ENCODE data around the gene SPTBN5. TPM values are rescaled to one million over a fixed set of nuclear protein-coding genes. Genes with fewer than 3 reads are reported as not detected.

The SPTBN5 gene
- polyA plus RNA-seq, 4 donors = 1.3 to 3.6 (median 2.6) TPM

GRCh38 chr15:41810651-41811431, 83.0 kb downstream of the SPTBN5 start:
- DNase-seq (ENCODE audit: low read depth in 4 of 4, low spot score in 3 of 4) = no peak

GRCh38 chr15:41809526-41810220, 84.2 kb downstream of the SPTBN5 start:
- no peak for DNase-seq (ENCODE audit: low read depth in 4 of 4, low spot score in 3 of 4)

- DNase-seq (ENCODE audit: low read depth in 4 of 4, low spot score in 3 of 4) = no peak
Measured at GRCh38 chr15:41809121-41809520, 84.7 kb downstream of the SPTBN5 start.

GRCh38 chr15:41806291-41807181, 87.3 kb downstream of the SPTBN5 start:
- no peak for DNase-seq (ENCODE audit: low read depth in 4 of 4, low spot score in 3 of 4)

- no peak for DNase-seq (ENCODE audit: low read depth in 4 of 4, low spot score in 3 of 4)
Measured at GRCh38 chr15:41805711-41806110, 88.1 kb downstream of the SPTBN5 start.

- DNase-seq (ENCODE audit: low read depth in 4 of 4, low spot score in 3 of 4) = no peak
Measured at GRCh38 chr15:41804916-41805666, 88.8 kb downstream of the SPTBN5 start.

GRCh38 chr15:41804361-41804760, 89.5 kb downstream of the SPTBN5 start:
- no peak for DNase-seq (ENCODE audit: low read depth in 4 of 4, low spot score in 3 of 4)

GRCh38 chr15:41801850-41802455, 91.9 kb downstream of the SPTBN5 start:
- no peak for DNase-seq (ENCODE audit: low read depth in 4 of 4, low spot score in 3 of 4)

GRCh38 chr15:41801185-41801584, 92.7 kb downstream of the SPTBN5 start:
- no peak for DNase-seq (ENCODE audit: low read depth in 4 of 4, low spot score in 3 of 4)

GRCh38 chr15:41799488-41799805, 94.4 kb downstream of the SPTBN5 start:
- DNase-seq (ENCODE audit: low read depth in 4 of 4, low spot score in 3 of 4) = no peak

GRCh38 chr15:41798607-41799487, 95.0 kb downstream of the SPTBN5 start:
- DNase-seq (ENCODE audit: low read depth in 4 of 4, low spot score in 3 of 4) = no peak

Other genes with a start within 250 kb of the SPTBN5 start
- 10 to 100 TPM; 26.8 to 37.2 (median 34.3) TPM for gene MGA, start 233.6 kb downstream of the SPTBN5 start, polyA plus RNA-seq (ENCODE audit: insufficient read length in 4 of 4)
- 10 to 100 TPM; 10.1 to 19.1 (median 14.0) TPM for gene MAPKBP1, start 119.6 kb downstream of the SPTBN5 start, polyA plus RNA-seq (ENCODE audit: insufficient read length in 4 of 4)
- 10 to 100 TPM in 3 of 4 donors, 1 to 10 TPM in 1; 9.1 to 13.3 (median 12.4) TPM for gene JMJD7, start 66.0 kb downstream of the SPTBN5 start, polyA plus RNA-seq (ENCODE audit: insufficient read length in 4 of 4)
- 10 to 100 TPM in 2 of 4 donors, 1 to 10 TPM in 2; 8.5 to 21.3 (median 10.3) TPM for gene PLA2G4B, start 55.2 kb downstream of the SPTBN5 start, polyA plus RNA-seq (ENCODE audit: insufficient read length in 4 of 4)
- gene EHD4, start 78.5 kb upstream of the SPTBN5 start, polyA plus RNA-seq (ENCODE audit: insufficient read length in 4 of 4) = 10 to 100 TPM in 3 of 4 donors, 1 to 10 TPM in 1; 8.7 to 20.5 (median 16.4) TPM
- gene PLA2G4E, start 127.0 kb upstream of the SPTBN5 start, polyA plus RNA-seq (ENCODE audit: insufficient read length in 4 of 4) = not detected
- gene PLA2G4D, start 200.5 kb upstream of the SPTBN5 start, polyA plus RNA-seq (ENCODE audit: insufficient read length in 4 of 4) = under 1 TPM in 3 of 4 donors, not detected in 1; 0.04 to 0.18 (median 0.13) TPM

Measured in left renal pelvis (tissue), 4 donors.